ENCODE results near the gene QRICH2.

The QRICH2 gene

DNA sequence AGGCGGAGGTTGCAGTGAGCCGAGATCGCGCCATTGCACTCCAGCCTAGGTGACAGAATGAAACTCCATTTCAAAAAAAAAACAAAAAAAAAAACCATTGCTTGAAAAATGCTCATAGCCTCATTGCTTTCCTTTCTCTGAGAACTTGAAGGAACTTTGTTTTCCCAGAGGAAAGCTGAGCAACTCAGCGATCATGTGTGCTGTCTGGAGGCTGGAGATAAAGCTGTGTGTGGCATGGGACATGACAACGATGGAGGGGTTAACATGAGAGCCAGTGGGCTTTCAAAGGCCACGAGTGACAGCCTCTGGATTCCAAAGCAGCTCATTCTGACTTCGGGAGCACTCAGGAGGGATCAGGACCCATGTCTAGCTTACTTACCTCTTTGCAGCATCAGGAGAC, 21.6 kb upstream of the QRICH2 start:
- Histone ChIP-seq H3K9me3 (ENCODE audit: low read length) (no peaks in the 10 kb centered on the region), H3F3A (ENCODE audit: insufficient read depth, low read length) (no peaks in the 10 kb centered on the region), H3K9me2 (ENCODE audit: low read depth, low read length) (no peaks in the 10 kb centered on the region), H3K27ac (ENCODE audit: low read depth, low read length, poor library complexity, severe bottlenecking) (no peak overlapping the region), H3K4me1 (ENCODE audit: insufficient read depth, low read length, severe bottlenecking) (no peaks in the 10 kb centered on the region), H4K20me1 (ENCODE audit: insufficient read depth, low read length) (no peaks in the 10 kb centered on the region), H3K9ac (ENCODE audit: low read length) (no peak overlapping the region), H3K27me3 (ENCODE audit: insufficient read depth, low read length) (no peaks in the 10 kb centered on the region), H3K36me3 (ENCODE audit: insufficient read depth, low read length) (peaks cover 60% of the 10 kb centered on the region), H3K4me3 (ENCODE audit: low read depth, low read length, poor library complexity, severe bottlenecking) (no peak overlapping the region), H2AFZ (ENCODE audit: low read length) (no peak overlapping the region), H3K79me2 (ENCODE audit: insufficient read depth, low read length) (peaks cover 4% of the 10 kb centered on the region; the same call in 1 of the 2 replicates), H3K4me2 (ENCODE audit: low read length) (no peak overlapping the region)
- TF ChIP-seq, protein P1, sequence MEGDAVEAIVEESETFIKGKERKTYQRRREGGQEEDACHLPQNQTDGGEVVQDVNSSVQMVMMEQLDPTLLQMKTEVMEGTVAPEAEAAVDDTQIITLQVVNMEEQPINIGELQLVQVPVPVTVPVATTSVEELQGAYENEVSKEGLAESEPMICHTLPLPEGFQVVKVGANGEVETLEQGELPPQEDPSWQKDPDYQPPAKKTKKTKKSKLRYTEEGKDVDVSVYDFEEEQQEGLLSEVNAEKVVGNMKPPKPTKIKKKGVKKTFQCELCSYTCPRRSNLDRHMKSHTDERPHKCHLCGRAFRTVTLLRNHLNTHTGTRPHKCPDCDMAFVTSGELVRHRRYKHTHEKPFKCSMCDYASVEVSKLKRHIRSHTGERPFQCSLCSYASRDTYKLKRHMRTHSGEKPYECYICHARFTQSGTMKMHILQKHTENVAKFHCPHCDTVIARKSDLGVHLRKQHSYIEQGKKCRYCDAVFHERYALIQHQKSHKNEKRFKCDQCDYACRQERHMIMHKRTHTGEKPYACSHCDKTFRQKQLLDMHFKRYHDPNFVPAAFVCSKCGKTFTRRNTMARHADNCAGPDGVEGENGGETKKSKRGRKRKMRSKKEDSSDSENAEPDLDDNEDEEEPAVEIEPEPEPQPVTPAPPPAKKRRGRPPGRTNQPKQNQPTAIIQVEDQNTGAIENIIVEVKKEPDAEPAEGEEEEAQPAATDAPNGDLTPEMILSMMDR (IDR thresholded peaks at IDR 0.05; ENCODE audit: low read length), result no peak
- TF ChIP-seq EZH2 (IDR thresholded peaks at IDR 0.05; ENCODE audit: borderline replicate concordance, low read length), result no peak

- Histone ChIP-seq H3K79me2 (ENCODE audit: insufficient read depth, low read length) (no peaks in the 10 kb centered on the region), H3K4me3 (ENCODE audit: low read depth, low read length, poor library complexity, severe bottlenecking) (no peak overlapping the region), H3K36me3 (ENCODE audit: insufficient read depth, low read length) (peaks cover 70% of the 10 kb centered on the region)
These were observed 19.6 kb upstream of the QRICH2 start for GRCh38 chr17:76327696-76328095.

GRCh38 chr17:76326306-76326705, 18.2 kb upstream of the QRICH2 start:
- no peaks in the 10 kb centered on the region for H3K27me3 ChIP-seq (ENCODE audit: insufficient read depth, low read length)
- no peak overlapping the region for H2AFZ ChIP-seq (ENCODE audit: low read length)
- no peak overlapping the region for H3K9ac ChIP-seq (ENCODE audit: low read length)
- TF ChIP-seq EZH2 (IDR thresholded peaks at IDR 0.05; ENCODE audit: borderline replicate concordance, low read length), result no peak
- TF ChIP-seq, protein P1 (IDR thresholded peaks at IDR 0.05; ENCODE audit: low read length), result no peak
- no peaks in the 10 kb centered on the region for H3K9me3 ChIP-seq (ENCODE audit: low read length)
- H3K4me3 ChIP-seq (ENCODE audit: low read depth, low read length, poor library complexity, severe bottlenecking), result no peak overlapping the region
- H3K4me1 ChIP-seq (ENCODE audit: insufficient read depth, low read length, severe bottlenecking), result no peaks in the 10 kb centered on the region
- H3K79me2 ChIP-seq (ENCODE audit: insufficient read depth, low read length), result no peaks in the 10 kb centered on the region
- H4K20me1 ChIP-seq (ENCODE audit: insufficient read depth, low read length), result no peaks in the 10 kb centered on the region
- H3K36me3 ChIP-seq (ENCODE audit: insufficient read depth, low read length), result peaks cover 74% of the 10 kb centered on the region
- H3K4me2 ChIP-seq (ENCODE audit: low read length), result no peak overlapping the region
- no peak overlapping the region for H3K27ac ChIP-seq (ENCODE audit: low read depth, low read length, poor library complexity, severe bottlenecking)
- H3F3A ChIP-seq (ENCODE audit: insufficient read depth, low read length), result no peaks in the 10 kb centered on the region
- H3K9me2 ChIP-seq (ENCODE audit: low read depth, low read length), result no peaks in the 10 kb centered on the region

More at GRCh38 chr17:76327696-76328095, 19.6 kb upstream of the QRICH2 start:
- no peak overlapping the region for H2AFZ ChIP-seq (ENCODE audit: low read length)
- no peak overlapping the region for H3K4me2 ChIP-seq (ENCODE audit: low read length)
- no peaks in the 10 kb centered on the region for H3K4me1 ChIP-seq (ENCODE audit: insufficient read depth, low read length, severe bottlenecking)
- no peak for TF ChIP-seq EZH2 (IDR thresholded peaks at IDR 0.05; ENCODE audit: borderline replicate concordance, low read length)
- TF ChIP-seq, protein P1 (IDR thresholded peaks at IDR 0.05; ENCODE audit: low read length), result no peak
- H4K20me1 ChIP-seq (ENCODE audit: insufficient read depth, low read length), result no peaks in the 10 kb centered on the region
- no peaks in the 10 kb centered on the region for H3F3A ChIP-seq (ENCODE audit: insufficient read depth, low read length)
- no peak overlapping the region for H3K27ac ChIP-seq (ENCODE audit: low read depth, low read length, poor library complexity, severe bottlenecking)
- H3K9me2 ChIP-seq (ENCODE audit: low read depth, low read length), result no peaks in the 10 kb centered on the region
- H3K9ac ChIP-seq (ENCODE audit: low read length), result no peak overlapping the region
- no peaks in the 10 kb centered on the region for H3K9me3 ChIP-seq (ENCODE audit: low read length)
- no peaks in the 10 kb centered on the region for H3K27me3 ChIP-seq (ENCODE audit: insufficient read depth, low read length)

All from OCI-LY1 (cell line).